HepG2 (cell line): ENCODE measurements around the gene SLC12A9. TPM values are rescaled to one million over a fixed set of nuclear protein-coding genes. Genes with fewer than 3 reads are reported as not detected.
A peak's percentile ranks its signal among the peaks of the same experiment; 100 is the strongest.

ENCODE experiments used
- ATAC-seq: fragments of 200-7000 bp; cut with Tn5 transposase; 3 replicates; pipeline ENCODE4 v1.9.1; 2020; ENCODE audit warnings: mild to moderate bottlenecking, moderate library complexity
- BruUV-seq: library from RNA; stranded (reverse); fragments of 400-500 nt; replicated peaks from 2 replicates; lab custom pipeline; 2021; lab: Mats Ljungman, UMichigan
- CTCF ChIA-PET: fragments of 300-600 bp; formaldehyde crosslinking; extraction: SDS; loops from one replicate; lab custom pipeline; 2021; ENCODE audit warnings: low total read pairs, inconsistent platforms, low intra/inter-chr PET ratio; lab: Yijun Ruan, JAX
- POLR2A ChIA-PET: fragments of 350-600 bp; sonication (Branson Sonifier 250); formaldehyde crosslinking; loops from one replicate; lab custom pipeline; 2020; ENCODE audit warnings: antibody characterized with exemption, inconsistent platforms; lab: Yijun Ruan, JAX
- DNase-seq: peaks from one replicate; pipeline ENCODE4 v3.0.0-alpha.2; 2015; ENCODE audit warnings: low spot score
- FAIRE-seq: peaks from 3 replicates; lab custom pipeline; 2011; peaks lifted over from hg19 to GRCh38; lab: Jason Lieb, UNC
- H2AFZ ChIP-seq: one replicate; pipeline ENCODE4 v1.6.1; 2011; ENCODE audit warnings: low read length, inconsistent platforms
- H3K27ac ChIP-seq: fragments of 300-600 bp; 3 replicates; pipeline ENCODE4 v1.8.0; 2011; ENCODE audit warnings: mixed run types, mild to moderate bottlenecking, mixed read lengths, low read length, inconsistent platforms; ENCODE audit not compliant: insufficient read depth; ENCODE audit errors: extremely low read length
- H3K27me3 ChIP-seq, 2 experiments: fragments of 200-600 bp in 1 of 2; 2 replicates in 1 of 2; 3 replicates in 1 of 2; pipeline versions ENCODE4 v1.6.0 to v1.8.0; 2011; ENCODE audit warnings: low read length in 2 of 2, mild to moderate bottlenecking in 2 of 2, moderate library complexity in 2 of 2, inconsistent platforms in 1 of 2; ENCODE audit not compliant: insufficient read depth in 2 of 2, control insufficient read depth in 1 of 2
- H3K36me3 ChIP-seq, 2 experiments: fragments of 200-600 bp in 1 of 2; replicated peaks in 1 of 2; 2 replicates in 1 of 2; 3 replicates in 1 of 2; pipeline versions ENCODE4 v1.5.1 to v1.8.0; 2011; ENCODE audit warnings: low read length in 2 of 2, inconsistent platforms in 1 of 2; ENCODE audit not compliant: insufficient read depth in 2 of 2, control insufficient read depth in 1 of 2
- H3K4me1 ChIP-seq: 2 replicates; pipeline ENCODE4 v1.5.1; 2012; ENCODE audit warnings: low read length, inconsistent platforms; ENCODE audit not compliant: insufficient read depth
- H3K4me2 ChIP-seq: 2 replicates; pipeline ENCODE4 v1.6.0; 2011; ENCODE audit warnings: low read depth, low read length, inconsistent platforms
- H3K4me3 ChIP-seq, 3 experiments: fragments of 200-600 bp in 1 of 3; sonication (generic), shearing (Covaris generic) in 1 of 3; replicated peaks in 1 of 3; 2 replicates each; pipeline ENCODE4 v1.5.1; 2011 to 2016; ENCODE audit warnings: low read length in 3 of 3, inconsistent platforms in 2 of 3, low read depth in 2 of 3, mild to moderate bottlenecking in 2 of 3, control low read depth in 1 of 3, mixed read lengths in 1 of 3; ENCODE audit not compliant: insufficient read depth in 1 of 3
- H3K79me2 ChIP-seq: one replicate; pipeline ENCODE4 v1.6.1; 2011; ENCODE audit warnings: low read length, inconsistent platforms; ENCODE audit not compliant: insufficient read depth
- H3K9ac ChIP-seq: 2 replicates; pipeline ENCODE4 v1.6.0; 2011; ENCODE audit warnings: mild to moderate bottlenecking, low read depth, low read length, inconsistent platforms; ENCODE audit not compliant: insufficient read depth
- H3K9me3 ChIP-seq: 2 replicates; pipeline ENCODE4 v1.5.1; 2012; ENCODE audit warnings: mild to moderate bottlenecking, low read length
- H4K20me1 ChIP-seq: 2 replicates; pipeline ENCODE4 v1.6.0; 2011; ENCODE audit warnings: inconsistent platforms, mild to moderate bottlenecking, low read length, moderate library complexity; ENCODE audit not compliant: insufficient read depth
- KDM2A ChIP-seq: sonication (generic); formaldehyde crosslinking; IDR thresholded peaks from 2 replicates; pipeline ENCODE4 v1.4.0; 2020; ENCODE audit warnings: low read depth, missing genetic modification reagents, borderline replicate concordance
- MAZ ChIP-seq, 2 experiments: sonication (generic) in 1 of 2; formaldehyde crosslinking in 1 of 2; IDR thresholded peaks; 2 replicates each; pipeline versions ENCODE4 v1.5.0 to v1.6.1; 2012 to 2020; ENCODE audit warnings: low read depth in 2 of 2, mild to moderate bottlenecking in 2 of 2, borderline replicate concordance in 1 of 2, improper control_type of control experiment in 1 of 2, low read length in 1 of 2, missing genetic modification reagents in 1 of 2, moderate library complexity in 1 of 2
- MLLT10 ChIP-seq: sonication (generic); formaldehyde crosslinking; IDR thresholded peaks from 2 replicates; pipeline ENCODE4 v1.4.0; 2020; ENCODE audit warnings: missing genetic modification reagents
- YY1 ChIP-seq: IDR thresholded peaks from 2 replicates; pipeline ENCODE4 v1.6.1; 2011; ENCODE audit warnings: low read length, low read depth, moderate library complexity, mild to moderate bottlenecking; ENCODE audit not compliant: insufficient read depth, insufficient replicate concordance
- WGBS: methylation state at CpG from one replicate; pipeline ENCODE4 v1.1.6; 2017; ENCODE audit warnings: low lambda C conversion rate; 5-methylcytosine and 5-hydroxymethylcytosine counted together
- in situ Hi-C: cut with HindIII; loops from 2 replicates; pipeline ENCODE4 v1.10.0; 2017; ENCODE audit warnings: low pct_unique_long_range_greater_than_20kb; ENCODE audit not compliant: extremely low pct_ligation_motif_present
- intact Hi-C: fragments of 100-400 bp; cut with micrococcal nuclease; formaldehyde crosslinking; loops from one replicate; pipeline ENCODE4 v1.10.0; 2022; ENCODE audit not compliant: unreplicated experiment
- polyA plus RNA-seq, 8 experiments: library from polyadenylated mRNA; depleted of rRNA in 3 of 8; stranded (reverse) in 7 of 8; unstranded in 1 of 8; fragments of >200 nt; fragmentation: Illumina TruSeq in 4 of 8; extraction: Trizol in 4 of 8; gene quantifications; 2 replicates each; pipeline versions ENCODE4 v1.2.1 to v1.2.3, GENCODE V29; 2011 to 2016; ENCODE audit warnings: low read depth in 4 of 8, missing spikeins in 1 of 8, mixed read lengths in 1 of 8; ENCODE audit not compliant: insufficient read depth in 1 of 8
- total RNA-seq, 5 experiments: library from RNA; depleted of rRNA; stranded (reverse); fragments of >200 nt; fragmentation: Illumina TruSeq; extraction: Trizol; gene quantifications; 2 replicates each; pipeline ENCODE4 v1.2.3, GENCODE V29; 2016; ENCODE audit warnings: low read depth in 1 of 5
- TF ChIP-seq, protein P1 (sequence below): sonication (generic); formaldehyde crosslinking; IDR thresholded peaks from 2 replicates; pipeline ENCODE4 v1.5.0; 2020; ENCODE audit warnings: mild to moderate bottlenecking, missing genetic modification reagents
- TF ChIP-seq, protein P2 (sequence below): sonication (generic); formaldehyde crosslinking; IDR thresholded peaks from 2 replicates; pipeline ENCODE4 v1.4.0; 2020; ENCODE audit warnings: missing genetic modification reagents, borderline replicate concordance
- TF ChIP-seq, protein P3 (sequence below): sonication (generic); formaldehyde crosslinking; IDR thresholded peaks from 2 replicates; pipeline ENCODE4 v1.4.0; 2020; ENCODE audit warnings: missing genetic modification reagents
- TF ChIP-seq, protein P4 (sequence below): sonication (generic); formaldehyde crosslinking; IDR thresholded peaks from 2 replicates; pipeline ENCODE4 v1.4.0; 2020; ENCODE audit warnings: mild to moderate bottlenecking, missing genetic modification reagents

Gene SLC12A9
- total and polyA plus RNA-seq, 2 of the 13 experiments (the other 11 are each of a cell fraction or from before 2014, with no cell fraction given) = 8.7 to 16.6 TPM

DNA sequence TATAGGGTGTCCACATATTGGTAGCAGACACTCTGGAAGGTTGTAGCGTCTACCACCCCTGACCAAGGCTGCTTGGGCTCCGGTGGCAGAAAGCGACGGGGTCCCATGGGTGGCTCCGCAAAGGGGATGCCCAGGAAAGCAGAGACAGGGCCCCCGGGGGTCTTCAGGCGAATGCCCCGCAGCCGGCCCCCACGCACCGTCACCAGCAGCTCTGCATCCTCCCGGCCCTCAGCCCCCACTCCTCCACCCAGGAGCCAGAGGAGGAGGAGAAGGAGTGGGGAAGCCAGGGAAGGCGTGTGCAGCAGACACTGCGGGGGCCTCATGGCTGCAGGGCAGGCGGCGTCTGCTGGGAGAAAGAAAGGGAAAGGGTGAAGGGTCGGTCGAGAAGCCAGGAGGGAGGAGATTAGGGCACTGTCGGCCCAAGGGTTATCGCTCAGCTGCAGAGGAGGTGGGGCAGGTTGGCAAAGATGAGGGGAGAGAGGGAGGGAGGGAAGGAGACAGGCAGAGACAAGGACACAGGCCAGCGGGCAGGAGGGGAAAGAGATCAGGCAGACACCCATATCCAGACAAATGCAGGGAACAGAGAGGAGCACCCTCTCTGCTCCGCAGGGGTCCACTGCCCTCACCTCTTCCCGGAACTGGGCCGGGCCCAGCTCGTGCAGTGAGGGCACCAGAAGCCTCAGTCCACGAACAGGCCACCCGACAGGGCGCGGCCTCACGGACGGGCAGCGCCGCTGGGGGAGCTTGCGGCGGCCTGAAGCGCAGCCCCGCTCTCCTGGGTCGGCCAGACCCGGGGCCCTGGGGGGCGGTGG is 41.6 kb downstream of the SLC12A9 start:
- Histone ChIP-seq H3K27ac (no peak overlapping the region), H2AFZ (no peak overlapping the region), H3K27me3 (peaks cover 11 to 32% of the 10 kb centered on the region in 2 experiments), H3K9ac (0 out of 2 replicates have a peak overlapping the region, but pooled peaks have one; percentile 8), H3K9me3 (no peaks in the 10 kb centered on the region), H3K4me1 (peaks cover 45% of the 10 kb centered on the region), H3K4me2 (peak overlapping the region; percentile 69), H3K4me3 (peak overlapping the region; percentile 38 to 69 (median 47); a peak in 4 of 6 replicates), H3K36me3 (no peaks in the 10 kb centered on the region), H4K20me1 (no peaks in the 10 kb centered on the region), H3K79me2 (no peaks in the 10 kb centered on the region)
- in situ Hi-C loops = loop anchor here (25.0 kb wide), 1 partner anchor 393 kb away; no protein-coding TSS in a partner anchor
- POLR2A ChIA-PET = interaction anchor here (2.1 kb wide), 1 partner anchor 19 kb away, joined by 7 read pairs; the partner anchor contains the start of gene SRRT
- WGBS = 6% methylated on average over 18 of the region's 40 CpGs
- BruUV-seq = no TSS peak
- DNase-seq (no peak), ATAC-seq (no peak), FAIRE-seq (no peak)
- intact Hi-C loops = no loop called here
- CTCF ChIA-PET = interaction anchor here (1.1 to 1.9 kb wide), 2 partner anchors 166 to 183 kb away, joined by 5 to 6 read pairs; no protein-coding TSS in a partner anchor
- TF ChIP-seq MLLT10 (CRISPR knock-in tag) (no peak), MAZ (IDR thresholded peaks at IDR 0.05; ENCODE audit: borderline replicate concordance, low read depth, low read length) (no peak), MAZ (CRISPR knock-in tag; IDR thresholded peaks at IDR 0.05; ENCODE audit: low read depth) (0 out of 2 replicates have a peak, but pooled peaks have one; percentile 0), YY1 (no peak), KDM2A (CRISPR knock-in tag) (0 out of 2 replicates have a peak, but pooled peaks have one; percentile 6)
- TF ChIP-seq, protein P1, sequence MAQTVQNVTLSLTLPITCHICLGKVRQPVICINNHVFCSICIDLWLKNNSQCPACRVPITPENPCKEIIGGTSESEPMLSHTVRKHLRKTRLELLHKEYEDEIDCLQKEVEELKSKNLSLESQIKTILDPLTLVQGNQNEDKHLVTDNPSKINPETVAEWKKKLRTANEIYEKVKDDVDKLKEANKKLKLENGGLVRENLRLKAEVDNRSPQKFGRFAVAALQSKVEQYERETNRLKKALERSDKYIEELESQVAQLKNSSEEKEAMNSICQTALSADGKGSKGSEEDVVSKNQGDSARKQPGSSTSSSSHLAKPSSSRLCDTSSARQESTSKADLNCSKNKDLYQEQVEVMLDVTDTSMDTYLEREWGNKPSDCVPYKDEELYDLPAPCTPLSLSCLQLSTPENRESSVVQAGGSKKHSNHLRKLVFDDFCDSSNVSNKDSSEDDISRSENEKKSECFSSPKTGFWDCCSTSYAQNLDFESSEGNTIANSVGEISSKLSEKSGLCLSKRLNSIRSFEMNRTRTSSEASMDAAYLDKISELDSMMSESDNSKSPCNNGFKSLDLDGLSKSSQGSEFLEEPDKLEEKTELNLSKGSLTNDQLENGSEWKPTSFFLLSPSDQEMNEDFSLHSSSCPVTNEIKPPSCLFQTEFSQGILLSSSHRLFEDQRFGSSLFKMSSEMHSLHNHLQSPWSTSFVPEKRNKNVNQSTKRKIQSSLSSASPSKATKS (CRISPR knock-in tag) = no peak
- TF ChIP-seq, protein P2, sequence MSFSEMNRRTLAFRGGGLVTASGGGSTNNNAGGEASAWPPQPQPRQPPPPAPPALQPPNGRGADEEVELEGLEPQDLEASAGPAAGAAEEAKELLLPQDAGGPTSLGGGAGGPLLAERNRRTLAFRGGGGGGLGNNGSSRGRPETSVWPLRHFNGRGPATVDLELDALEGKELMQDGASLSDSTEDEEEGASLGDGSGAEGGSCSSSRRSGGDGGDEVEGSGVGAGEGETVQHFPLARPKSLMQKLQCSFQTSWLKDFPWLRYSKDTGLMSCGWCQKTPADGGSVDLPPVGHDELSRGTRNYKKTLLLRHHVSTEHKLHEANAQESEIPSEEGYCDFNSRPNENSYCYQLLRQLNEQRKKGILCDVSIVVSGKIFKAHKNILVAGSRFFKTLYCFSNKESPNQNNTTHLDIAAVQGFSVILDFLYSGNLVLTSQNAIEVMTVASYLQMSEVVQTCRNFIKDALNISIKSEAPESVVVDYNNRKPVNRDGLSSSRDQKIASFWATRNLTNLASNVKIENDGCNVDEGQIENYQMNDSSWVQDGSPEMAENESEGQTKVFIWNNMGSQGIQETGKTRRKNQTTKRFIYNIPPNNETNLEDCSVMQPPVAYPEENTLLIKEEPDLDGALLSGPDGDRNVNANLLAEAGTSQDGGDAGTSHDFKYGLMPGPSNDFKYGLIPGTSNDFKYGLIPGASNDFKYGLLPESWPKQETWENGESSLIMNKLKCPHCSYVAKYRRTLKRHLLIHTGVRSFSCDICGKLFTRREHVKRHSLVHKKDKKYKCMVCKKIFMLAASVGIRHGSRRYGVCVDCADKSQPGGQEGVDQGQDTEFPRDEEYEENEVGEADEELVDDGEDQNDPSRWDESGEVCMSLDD (CRISPR knock-in tag) = no peak
- TF ChIP-seq, protein P3, sequence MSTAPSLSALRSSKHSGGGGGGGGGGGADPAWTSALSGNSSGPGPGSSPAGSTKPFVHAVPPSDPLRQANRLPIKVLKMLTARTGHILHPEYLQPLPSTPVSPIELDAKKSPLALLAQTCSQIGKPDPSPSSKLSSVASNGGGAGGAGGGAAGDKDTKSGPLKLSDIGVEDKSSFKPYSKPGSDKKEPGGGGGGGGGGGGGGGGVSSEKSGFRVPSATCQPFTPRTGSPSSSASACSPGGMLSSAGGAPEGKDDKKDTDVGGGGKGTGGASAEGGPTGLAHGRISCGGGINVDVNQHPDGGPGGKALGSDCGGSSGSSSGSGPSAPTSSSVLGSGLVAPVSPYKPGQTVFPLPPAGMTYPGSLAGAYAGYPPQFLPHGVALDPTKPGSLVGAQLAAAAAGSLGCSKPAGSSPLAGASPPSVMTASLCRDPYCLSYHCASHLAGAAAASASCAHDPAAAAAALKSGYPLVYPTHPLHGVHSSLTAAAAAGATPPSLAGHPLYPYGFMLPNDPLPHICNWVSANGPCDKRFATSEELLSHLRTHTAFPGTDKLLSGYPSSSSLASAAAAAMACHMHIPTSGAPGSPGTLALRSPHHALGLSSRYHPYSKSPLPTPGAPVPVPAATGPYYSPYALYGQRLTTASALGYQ (CRISPR knock-in tag) = no peak
- TF ChIP-seq, protein P4, sequence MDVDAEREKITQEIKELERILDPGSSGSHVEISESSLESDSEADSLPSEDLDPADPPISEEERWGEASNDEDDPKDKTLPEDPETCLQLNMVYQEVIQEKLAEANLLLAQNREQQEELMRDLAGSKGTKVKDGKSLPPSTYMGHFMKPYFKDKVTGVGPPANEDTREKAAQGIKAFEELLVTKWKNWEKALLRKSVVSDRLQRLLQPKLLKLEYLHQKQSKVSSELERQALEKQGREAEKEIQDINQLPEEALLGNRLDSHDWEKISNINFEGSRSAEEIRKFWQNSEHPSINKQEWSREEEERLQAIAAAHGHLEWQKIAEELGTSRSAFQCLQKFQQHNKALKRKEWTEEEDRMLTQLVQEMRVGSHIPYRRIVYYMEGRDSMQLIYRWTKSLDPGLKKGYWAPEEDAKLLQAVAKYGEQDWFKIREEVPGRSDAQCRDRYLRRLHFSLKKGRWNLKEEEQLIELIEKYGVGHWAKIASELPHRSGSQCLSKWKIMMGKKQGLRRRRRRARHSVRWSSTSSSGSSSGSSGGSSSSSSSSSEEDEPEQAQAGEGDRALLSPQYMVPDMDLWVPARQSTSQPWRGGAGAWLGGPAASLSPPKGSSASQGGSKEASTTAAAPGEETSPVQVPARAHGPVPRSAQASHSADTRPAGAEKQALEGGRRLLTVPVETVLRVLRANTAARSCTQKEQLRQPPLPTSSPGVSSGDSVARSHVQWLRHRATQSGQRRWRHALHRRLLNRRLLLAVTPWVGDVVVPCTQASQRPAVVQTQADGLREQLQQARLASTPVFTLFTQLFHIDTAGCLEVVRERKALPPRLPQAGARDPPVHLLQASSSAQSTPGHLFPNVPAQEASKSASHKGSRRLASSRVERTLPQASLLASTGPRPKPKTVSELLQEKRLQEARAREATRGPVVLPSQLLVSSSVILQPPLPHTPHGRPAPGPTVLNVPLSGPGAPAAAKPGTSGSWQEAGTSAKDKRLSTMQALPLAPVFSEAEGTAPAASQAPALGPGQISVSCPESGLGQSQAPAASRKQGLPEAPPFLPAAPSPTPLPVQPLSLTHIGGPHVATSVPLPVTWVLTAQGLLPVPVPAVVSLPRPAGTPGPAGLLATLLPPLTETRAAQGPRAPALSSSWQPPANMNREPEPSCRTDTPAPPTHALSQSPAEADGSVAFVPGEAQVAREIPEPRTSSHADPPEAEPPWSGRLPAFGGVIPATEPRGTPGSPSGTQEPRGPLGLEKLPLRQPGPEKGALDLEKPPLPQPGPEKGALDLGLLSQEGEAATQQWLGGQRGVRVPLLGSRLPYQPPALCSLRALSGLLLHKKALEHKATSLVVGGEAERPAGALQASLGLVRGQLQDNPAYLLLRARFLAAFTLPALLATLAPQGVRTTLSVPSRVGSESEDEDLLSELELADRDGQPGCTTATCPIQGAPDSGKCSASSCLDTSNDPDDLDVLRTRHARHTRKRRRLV (CRISPR knock-in tag) = no peak
